Panc1 (cell line): ENCODE measurements around the gene HOXC9. TPM values are rescaled to one million over a fixed set of nuclear protein-coding genes. Genes with fewer than 3 reads are reported as not detected.

ENCODE experiments used
- ATAC-seq: fragments of 200-7000 bp; cut with Tn5 transposase; 2 replicates; pipeline ENCODE4 v1.9.1; 2020; ENCODE audit warnings: mild to moderate bottlenecking, moderate library complexity
- BruUV-seq: library from RNA; stranded (reverse); fragments of 400-500 nt; replicated peaks from 2 replicates; lab custom pipeline; 2021; lab: Mats Ljungman, UMichigan
- CTCF ChIA-PET: fragments of 300-600 bp; sonication (Branson Sonifier 250); formaldehyde crosslinking; loops from one replicate; lab custom pipeline; 2022; ENCODE audit warnings: antibody characterized with exemption; lab: Charles Lee
- POLR2A ChIA-PET: fragments of 300-600 bp; sonication (Branson Sonifier 250); formaldehyde crosslinking; loops from one replicate; lab custom pipeline; 2022; ENCODE audit warnings: antibody characterized with exemption; lab: Charles Lee
- DNase-seq: peaks from one replicate; pipeline ENCODE4 v3.0.0-alpha.2; 2010; ENCODE audit warnings: low read depth, low spot score
- H3K27ac ChIP-seq: 2 replicates; pipeline ENCODE4 v1.5.1; 2011; ENCODE audit warnings: mild to moderate bottlenecking, low read length, inconsistent platforms
- H3K27me3 ChIP-seq: fragments of 200-500 bp; sonication (Bioruptor generic); 2 replicates; pipeline ENCODE4 v1.6.0; 2014; ENCODE audit warnings: low read length, inconsistent platforms; ENCODE audit not compliant: control insufficient read depth, insufficient read depth
- H3K36me3 ChIP-seq: fragments of 200-500 bp; sonication (Bioruptor generic); 2 replicates; pipeline ENCODE4 v1.5.1; 2014; ENCODE audit warnings: inconsistent platforms, mild to moderate bottlenecking, low read length, moderate library complexity; ENCODE audit not compliant: control insufficient read depth, insufficient read depth
- H3K4me1 ChIP-seq: 2 replicates; pipeline ENCODE4 v1.5.1; 2011; ENCODE audit warnings: inconsistent platforms, mild to moderate bottlenecking, low read length, moderate library complexity; ENCODE audit not compliant: control insufficient read depth, insufficient read depth
- H3K4me3 ChIP-seq, 2 experiments: 2 replicates each; pipeline ENCODE4 v1.5.1; 2011 to 2012; ENCODE audit warnings: low read depth in 2 of 2, low read length in 2 of 2, mild to moderate bottlenecking in 2 of 2, inconsistent platforms in 1 of 2, moderate library complexity in 1 of 2
- H3K9me3 ChIP-seq: fragments of 200-500 bp; sonication (Bioruptor generic); 2 replicates; pipeline ENCODE4 v1.5.1; 2014; ENCODE audit warnings: low read depth, mild to moderate bottlenecking, inconsistent platforms, low read length, moderate library complexity; ENCODE audit not compliant: control insufficient read depth, insufficient read depth
- REST ChIP-seq, 2 experiments: IDR thresholded peaks; 2 replicates each; pipeline ENCODE4 v1.6.1; 2011 to 2012; ENCODE audit warnings: low read depth in 2 of 2, control low read depth in 1 of 2, low read length in 1 of 2, mild to moderate bottlenecking in 1 of 2, moderate library complexity in 1 of 2; ENCODE audit not compliant: insufficient read depth in 1 of 2
- TCF7L2 ChIP-seq: IDR thresholded peaks from 2 replicates; pipeline ENCODE4 v1.6.1; 2011; ENCODE audit warnings: mild to moderate bottlenecking, low read depth, low read length, inconsistent platforms
- in situ Hi-C: cut with HindIII; loops from 2 replicates; pipeline ENCODE4 v1.10.0; 2016; ENCODE audit warnings: low sequenced_read_pairs, low pct_unique_long_range_greater_than_20kb
- intact Hi-C: fragments of 100-400 bp; cut with micrococcal nuclease; formaldehyde crosslinking; loops from one replicate; pipeline ENCODE4 v1.10.0; 2022; ENCODE audit not compliant: unreplicated experiment
- total RNA-seq: library from RNA; stranded (reverse); gene quantifications from one replicate; pipeline ENCODE4 v1.2.1, GENCODE V29; 2021; ENCODE audit not compliant: unreplicated experiment

Gene HOXC9
- total RNA-seq, 1 experiment from 2014 or later, result 37.2 TPM

GRCh38 chr12:54010053-54010971 lies 10.4 kb downstream of the HOXC9 start:
- H3K27ac ChIP-seq, result peak overlapping the region; percentile 92
- H3K36me3 ChIP-seq, result no peaks in the 10 kb centered on the region
- peak overlapping the region; percentile 47 to 61 for H3K4me3 ChIP-seq
- intact Hi-C loops, result no loop called here
- BruUV-seq, result no TSS peak
- in situ Hi-C loops, result no loop called here
- ATAC-seq (no peak), DNase-seq (no peak)
- no peak for TF ChIP-seq REST (IDR thresholded peaks at IDR 0.05; ENCODE audit: insufficient read depth in 1 of 2, low read depth in 2 of 2, low read length in 1 of 2)
- POLR2A ChIA-PET, result no interaction called here
- H3K4me1 ChIP-seq, result peaks cover 54% of the 10 kb centered on the region
- CTCF ChIA-PET, result no interaction called here
- no peaks in the 10 kb centered on the region for H3K9me3 ChIP-seq
- no peaks in the 10 kb centered on the region for H3K27me3 ChIP-seq

- no peaks in the 10 kb centered on the region for H3K36me3 ChIP-seq
- intact Hi-C loops, result no loop called here
- H3K27me3 ChIP-seq, result no peaks in the 10 kb centered on the region
- 0 out of 2 replicates have a peak, but pooled peaks have one; percentile 48 for TF ChIP-seq TCF7L2
- no peak for TF ChIP-seq REST (IDR thresholded peaks at IDR 0.05; ENCODE audit: insufficient read depth in 1 of 2, low read depth in 2 of 2, low read length in 1 of 2)
- CTCF ChIA-PET, result interaction anchor here (0.7 kb wide), 1 partner anchor 141 kb away, joined by 5 read pairs; no protein-coding TSS in a partner anchor
- peak overlapping the region; percentile 47 to 61 for H3K4me3 ChIP-seq
- in situ Hi-C loops, result no loop called here
- POLR2A ChIA-PET, result no interaction called here
- H3K9me3 ChIP-seq, result no peaks in the 10 kb centered on the region
- TSS peak; percentile 31 for BruUV-seq
- ATAC-seq (no peak), DNase-seq (no peak)
- H3K4me1 ChIP-seq, result peaks cover 62% of the 10 kb centered on the region
- H3K27ac ChIP-seq, result peak overlapping the region; percentile 92
Observed at GRCh38 chr12:54010972-54011664, 11.2 kb downstream of the HOXC9 start.
